Neural crest cell (in vitro differentiated cells): ENCODE measurements around the gene FAM20B. TPM values are rescaled to one million over a fixed set of nuclear protein-coding genes. Genes with fewer than 3 reads are reported as not detected.
"Not testable (repeated sequence)": the region's sequence is repeated elsewhere in the genome, so short reads cannot be mapped to it uniquely, and the experiment has no call there.

Experiments used
- DNase-seq: peaks from one replicate; pipeline ENCODE4 v3.0.0; 2021; ENCODE audit warnings: low read depth, mixed read lengths, low spot score
- H3K27ac Mint-ChIP-seq: one replicate; pipeline ENCODE4 v1.8.0; 2021; ENCODE audit warnings: mild to moderate bottlenecking, mixed read lengths; ENCODE audit not compliant: unreplicated experiment
- H3K27me3 Mint-ChIP-seq: 2 replicates; pipeline ENCODE4 v1.8.0; 2021; ENCODE audit warnings: low read depth, mild to moderate bottlenecking, mixed read lengths
- H3K36me3 Mint-ChIP-seq: 2 replicates; pipeline ENCODE4 v1.8.0; 2021; ENCODE audit warnings: low read depth, mild to moderate bottlenecking, mixed read lengths
- H3K4me1 Mint-ChIP-seq: 2 replicates; pipeline ENCODE4 v1.8.0; 2021; ENCODE audit warnings: mixed read lengths
- H3K4me3 Mint-ChIP-seq: one replicate; pipeline ENCODE4 v1.8.0; 2021; ENCODE audit warnings: mild to moderate bottlenecking, mixed read lengths
- H3K9me3 Mint-ChIP-seq: 2 replicates; pipeline ENCODE4 v1.8.0; 2021; ENCODE audit warnings: mixed read lengths
- CTCF ChIP-seq: fragments of 200-600 bp; sonication (generic); conservative IDR thresholded peaks from 2 replicates; pipeline ENCODE4 v1.5.0; 2021; ENCODE audit warnings: antibody characterized with exemption, mild to moderate bottlenecking
- long read RNA-seq: library from polyadenylated mRNA; unstranded; transcript quantifications from one replicate; pipeline ENCODE4 v2.0.0, GENCODE V29; 2020
- total RNA-seq: library from RNA; stranded (reverse); gene quantifications from 2 replicates; pipeline ENCODE4 v1.2.1, GENCODE V29; 2021

Gene FAM20B
- 38.8 and 39.7 TPM in 2 replicates for total RNA-seq
- long read RNA-seq, partial matches to known transcripts, result 2 of 7 reads
- long read RNA-seq, other reads (novel, unspliced or antisense), result 5 of 7 reads

DNA sequence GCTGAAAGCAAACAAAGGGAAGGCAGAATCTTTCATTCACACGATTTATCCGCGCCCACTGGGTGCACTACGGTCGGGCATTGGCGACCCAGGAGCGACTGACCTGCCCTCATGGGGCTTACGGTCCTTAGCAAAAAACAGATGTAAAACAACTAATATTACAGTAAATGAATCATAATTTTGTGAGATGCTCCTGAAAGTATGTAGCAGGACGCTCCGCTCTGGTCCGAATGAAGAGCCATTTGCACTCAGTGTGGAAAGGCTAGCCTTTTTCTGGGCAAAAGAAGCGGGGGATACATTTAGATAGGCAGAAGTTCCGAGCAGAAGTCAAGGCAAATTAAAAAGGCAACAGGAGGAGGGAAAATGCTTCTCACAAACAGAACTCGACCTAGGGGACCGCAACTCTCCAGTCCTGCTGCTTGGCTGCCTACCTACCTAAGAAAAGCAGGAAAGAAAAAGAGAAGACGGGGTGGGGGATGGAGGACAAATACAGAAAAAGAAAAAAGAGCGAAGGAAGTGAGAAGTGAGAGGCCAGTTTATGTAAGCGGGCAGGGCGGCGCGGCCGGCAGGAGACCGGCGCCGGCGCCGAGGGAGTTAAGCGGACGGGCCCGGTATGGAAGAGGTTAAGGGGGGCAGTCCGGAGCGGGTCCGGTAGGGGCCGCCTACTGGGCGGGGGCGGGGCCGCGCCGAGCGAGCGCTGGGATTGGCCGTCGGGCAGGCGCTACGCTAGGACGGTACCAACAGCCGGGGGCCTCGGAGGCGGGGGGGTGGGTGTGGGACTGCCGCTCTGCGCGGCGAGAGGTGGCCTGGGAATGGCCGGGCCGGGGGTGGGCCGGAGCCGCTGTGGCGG, at the start of gene FAM20B:
Gene FAM20B (plus strand): TSS at position 770 of the 850 bp plus-strand sequence. CDS start 17,954 bp downstream, outside the sequence.
- peak; percentile 85 for DNase-seq
- Mint-ChIP-seq H3K9me3 (no peaks in the 10 kb centered on the region), H3K36me3 (no peaks in the 10 kb centered on the region), H3K4me1 (peaks cover 30% of the 10 kb centered on the region), H3K27me3 (peaks cover 5% of the 10 kb centered on the region), H3K4me3 (peak within 1 kb of the TSS; percentile 93), H3K27ac (peak within 1 kb of the TSS; percentile 48)
- no peak for TF ChIP-seq CTCF

DNA sequence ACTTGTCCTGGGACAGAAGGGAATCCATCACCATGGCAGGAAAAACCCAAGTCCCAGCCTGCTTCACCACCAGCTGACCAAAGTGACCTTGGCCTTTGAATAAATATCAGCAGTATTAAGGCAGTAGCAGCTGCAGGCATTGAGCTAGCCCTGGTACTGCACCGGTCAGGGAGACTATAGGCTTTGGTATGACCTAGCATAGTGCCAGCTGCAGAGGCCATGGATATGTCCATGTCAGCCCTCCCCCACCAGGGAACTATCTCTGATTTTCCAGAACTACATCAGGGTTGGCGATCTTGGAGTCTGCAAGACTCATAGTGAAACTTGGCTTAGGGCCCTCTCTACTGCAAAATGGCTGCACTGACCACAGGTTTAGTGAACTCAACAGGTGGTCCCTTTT, 49.2 kb upstream of the FAM20B start:
- Mint-ChIP-seq H3K4me3 (no peak overlapping the region), H3K27ac (no peak overlapping the region), H3K27me3 (no peaks in the 10 kb centered on the region), H3K36me3 (peaks cover 11% of the 10 kb centered on the region), H3K4me1 (peaks cover 19% of the 10 kb centered on the region), H3K9me3 (peaks cover 18% of the 10 kb centered on the region)
- no peak for TF ChIP-seq CTCF
- no peak for DNase-seq

GRCh38 chr1:178986204-178986603, 39.5 kb upstream of the FAM20B start:
- no peak overlapping the region for H3K4me3 Mint-ChIP-seq
- peaks cover 6% of the 10 kb centered on the region for H3K9me3 Mint-ChIP-seq
- DNase-seq, result no peak
- no peak for TF ChIP-seq CTCF
- H3K4me1 Mint-ChIP-seq, result no peaks in the 10 kb centered on the region
- no peak overlapping the region for H3K27ac Mint-ChIP-seq
- H3K27me3 Mint-ChIP-seq, result no peaks in the 10 kb centered on the region
- H3K36me3 Mint-ChIP-seq, result peaks cover 1% of the 10 kb centered on the region

- H3K4me1 Mint-ChIP-seq, H3K27me3 Mint-ChIP-seq, H3K9me3 Mint-ChIP-seq, H3K36me3 Mint-ChIP-seq, H3K27ac Mint-ChIP-seq, DNase-seq, H3K4me3 Mint-ChIP-seq: not testable (repeated sequence)
Observed at GRCh38 chr1:178988198-178988597, 37.5 kb upstream of the FAM20B start.

DNA sequence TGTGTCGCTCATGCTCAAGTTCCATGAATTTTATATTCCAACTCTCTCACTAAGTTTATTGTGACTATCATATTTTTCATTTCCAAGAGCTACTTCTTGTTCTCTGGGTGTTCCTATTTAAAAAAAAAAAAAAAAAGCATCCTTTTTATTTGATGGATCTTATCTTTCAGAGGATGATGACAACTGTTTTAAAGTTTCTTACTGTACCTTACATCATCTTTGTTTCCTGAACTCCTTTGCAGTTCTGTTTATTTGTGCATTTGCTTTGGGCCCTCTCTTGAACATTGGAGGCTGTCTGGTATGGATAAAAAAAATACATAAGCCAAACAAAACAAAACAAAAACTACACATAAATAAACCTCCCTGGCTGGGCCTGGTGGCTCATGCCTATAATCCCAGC, 32.1 kb upstream of the FAM20B start:
- Mint-ChIP-seq H3K4me1 (no peaks in the 10 kb centered on the region), H3K27me3 (no peaks in the 10 kb centered on the region), H3K4me3 (no peak overlapping the region), H3K9me3 (peaks cover 8% of the 10 kb centered on the region), H3K36me3 (peaks cover 8% of the 10 kb centered on the region), H3K27ac (no peak overlapping the region)
- DNase-seq, result no peak
- no peak for TF ChIP-seq CTCF

GRCh38 chr1:178997428-178997827, 28.3 kb upstream of the FAM20B start:
- peaks cover 10% of the 10 kb centered on the region for H3K36me3 Mint-ChIP-seq
- peaks cover under 1% of the 10 kb centered on the region for H3K27me3 Mint-ChIP-seq
- no peak overlapping the region for H3K27ac Mint-ChIP-seq
- H3K4me3 Mint-ChIP-seq, result no peak overlapping the region
- H3K9me3 Mint-ChIP-seq, result peaks cover 8% of the 10 kb centered on the region
- TF ChIP-seq CTCF, result no peak
- H3K4me1 Mint-ChIP-seq, result peaks cover 3% of the 10 kb centered on the region
- DNase-seq, result no peak
